Right lobe of liver (tissue), 6 donors: ENCODE measurements around the gene PRKAG2. TPM values are rescaled to one million over a fixed set of nuclear protein-coding genes. Genes with fewer than 3 reads are reported as not detected.

ENCODE experiments used
- ATAC-seq, 4 donors: fragments of 200-7000 bp; cut with Tn5 transposase; one replicate each; pipeline ENCODE4 v1.9.1; 2020; ENCODE audit warnings: mild to moderate bottlenecking in 4 of 4, moderate library complexity in 4 of 4
- DNase-seq, 3 donors: peaks; one replicate each; pipeline ENCODE4 v3.0.0-alpha.2; 2020
- H3K27ac ChIP-seq, 3 donors: fragments of 200-600 bp; one replicate each; pipeline ENCODE4 v1.8.0; 2022
- H3K27me3 ChIP-seq, 2 donors: fragments of 200-600 bp; one replicate each; pipeline ENCODE4 v1.8.0; 2022
- H3K36me3 ChIP-seq, 4 donors: fragments of 200-600 bp; sonication (generic) in 1 of 4; one replicate each; pipeline versions ENCODE4 v1.5.1 to v1.8.0; 2017 to 2022; ENCODE audit warnings: control low read depth in 1 of 4
- H3K4me1 ChIP-seq, 4 donors: fragments of 200-600 bp; sonication (generic) in 1 of 4; one replicate each; pipeline versions ENCODE4 v1.5.1 to v1.8.0; 2017 to 2022; ENCODE audit warnings: control low read depth in 1 of 4
- H3K4me3 ChIP-seq, 3 donors: fragments of 200-600 bp; one replicate each; pipeline ENCODE4 v1.8.0; 2022
- H3K9me3 ChIP-seq, 4 donors: fragments of 200-600 bp; sonication (generic) in 1 of 4; one replicate each; pipeline versions ENCODE4 v1.5.1 to v1.8.0; 2017 to 2022; ENCODE audit warnings: control low read depth in 1 of 4
- CTCF ChIP-seq, 4 donors: fragments of 200-600 bp in 3 of 4; fragments of 450-650 bp in 1 of 4; IDR thresholded peaks; one replicate each; pipeline versions ENCODE4 v1.5.1 to v1.8.0; 2016 to 2022; ENCODE audit warnings: antibody characterized with exemption in 4 of 4, mild to moderate bottlenecking in 2 of 4
- POLR2A ChIP-seq: fragments of 450-650 bp; IDR thresholded peaks from one replicate; pipeline ENCODE4 v1.6.1; 2017; ENCODE audit warnings: antibody characterized with exemption, mild to moderate bottlenecking
- WGBS: methylation state at CpG from one replicate; pipeline ENCODE4 v1.1.6; 2018; ENCODE audit warnings: low coverage, low lambda C conversion rate; ENCODE audit not compliant: insufficient coverage; ENCODE audit errors: missing lambda C conversion rate; 5-methylcytosine and 5-hydroxymethylcytosine counted together
- intact Hi-C, 2 donors: fragments of 100-400 bp; cut with DNase I; formaldehyde crosslinking; loops; one replicate each; pipeline versions ENCODE4 v1.11.2 to v1.14.1; 2022
- total RNA-seq, 6 experiments: library from RNA; depleted of rRNA in 2 of 6; stranded (reverse); fragments of >200 nt in 2 of 6; fragmentation: NEBNext Ultra II Directional in 3 of 6; extraction: Animal tissue kit (Norgen Biotek cat#: 25700) in 3 of 6; gene quantifications; one replicate each; pipeline versions ENCODE4 v1.1.0 to v1.2.4, GENCODE V29; 2016 to 2023
- donor health status: DM: no; HTN: yes; CAD: no.
- donor health status: DM: no; HTN: no; CAD: no.
- donor health status: DM: no; HTN: no; CAD: no.
- donor health status: DM: no; HTN: yes; CAD: no.
- donor health status: DM: no; HTN: yes; CAD: no.

PRKAG2 gene
- total RNA-seq, 6 experiments from 2014 or later = 20.6 to 63.6 (median 29.5) TPM

GRCh38 chr7:151779255-151779654 lies 97.7 kb downstream of the PRKAG2 start:
- Histone ChIP-seq H3K9me3 (no peaks in the 10 kb centered on the region), H3K4me3 (no peak overlapping the region), H3K27me3 (no peaks in the 10 kb centered on the region), H3K27ac (no peak overlapping the region), H3K4me1 (peaks cover 0 to 4% (median 2%) of the 10 kb centered on the region in 4 donors), H3K36me3 (peaks cover 0 to 27% (median 12%) of the 10 kb centered on the region in 4 donors)
- DNase-seq = peak in 1 of 3 donors; percentile 18
- WGBS = 100% methylated on average over 5 of the region's 6 CpGs
- TF ChIP-seq POLR2A = no peak
- TF ChIP-seq CTCF (IDR thresholded peaks at IDR 0.05) = no peak
- no peak for ATAC-seq
- intact Hi-C loops = no loop called here

- 68% methylated on average over 3 of the region's 7 CpGs for WGBS
- no peak for TF ChIP-seq CTCF (IDR thresholded peaks at IDR 0.05)
- TF ChIP-seq POLR2A = no peak
- DNase-seq = peak in 1 of 3 donors; percentile 30
These were observed 98.8 kb downstream of the PRKAG2 start for GRCh38 chr7:151777908-151778670.

GRCh38 chr7:151777495-151777880 lies 99.4 kb downstream of the PRKAG2 start:
- H3K4me3 ChIP-seq = no peak overlapping the region
- DNase-seq (no peak), ATAC-seq (no peak)
- no peaks in the 10 kb centered on the region for H3K27me3 ChIP-seq
- H3K27ac ChIP-seq = no peak overlapping the region
- peaks cover 0 to 27% (median 12%) of the 10 kb centered on the region in 4 donors for H3K36me3 ChIP-seq
- intact Hi-C loops = no loop called here
- WGBS = 90% methylated on average over 2 of the region's 5 CpGs
- no peak for TF ChIP-seq POLR2A
- TF ChIP-seq CTCF (IDR thresholded peaks at IDR 0.05) = no peak
- peaks cover 0 to 8% (median 2%) of the 10 kb centered on the region in 4 donors for H3K4me1 ChIP-seq
- H3K9me3 ChIP-seq = no peaks in the 10 kb centered on the region

More at GRCh38 chr7:151777908-151778670, 98.8 kb downstream of the PRKAG2 start:
- Histone ChIP-seq H3K36me3 (peaks cover 0 to 27% (median 12%) of the 10 kb centered on the region in 4 donors), H3K27ac (no peak overlapping the region), H3K9me3 (no peaks in the 10 kb centered on the region), H3K27me3 (no peaks in the 10 kb centered on the region), H3K4me3 (no peak overlapping the region), H3K4me1 (peaks cover 0 to 9% (median 3%) of the 10 kb centered on the region in 4 donors)
- no peak for ATAC-seq
- intact Hi-C loops = no loop called here

GRCh38 chr7:151776876-151777494 lies 99.9 kb downstream of the PRKAG2 start:
- no CpG with 5 or more reads among the region's 12 CpGs for WGBS
- H3K9me3 ChIP-seq = no peaks in the 10 kb centered on the region
- ATAC-seq = peak in 1 of 4 donors; percentile 3
- no peak overlapping the region for H3K4me3 ChIP-seq
- H3K36me3 ChIP-seq = peaks cover 0 to 32% (median 12%) of the 10 kb centered on the region in 4 donors
- H3K4me1 ChIP-seq = peaks cover 0 to 8% (median 1%) of the 10 kb centered on the region in 4 donors
- no peak overlapping the region for H3K27ac ChIP-seq
- H3K27me3 ChIP-seq = no peaks in the 10 kb centered on the region
- intact Hi-C loops = no loop called here
- TF ChIP-seq POLR2A = no peak
- no peak for TF ChIP-seq CTCF (IDR thresholded peaks at IDR 0.05)
- peak in 1 of 3 donors; percentile 42 for DNase-seq
